ENCODE data around the gene NFATC2.

DNA sequence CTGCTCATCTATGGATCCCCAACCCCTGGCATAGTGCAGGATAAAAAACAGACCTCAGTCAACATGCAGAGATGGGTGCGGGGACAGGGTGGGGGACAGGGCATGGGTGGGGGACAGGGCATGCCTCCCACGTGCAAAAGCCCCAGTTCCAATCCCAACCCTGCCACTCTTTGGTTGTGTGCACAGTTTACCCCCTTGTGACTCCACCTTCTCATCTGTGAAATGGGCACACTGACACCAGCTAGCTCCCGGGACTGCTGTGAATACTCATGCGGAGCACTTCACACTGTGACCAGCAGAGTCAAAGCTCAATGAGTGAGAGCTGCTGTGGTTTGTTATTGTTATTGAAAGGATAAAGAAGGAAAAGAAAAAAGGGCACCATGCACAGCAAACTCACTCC, 69.3 kb downstream of the NFATC2 start:
- TF ChIP-seq, protein P1, sequence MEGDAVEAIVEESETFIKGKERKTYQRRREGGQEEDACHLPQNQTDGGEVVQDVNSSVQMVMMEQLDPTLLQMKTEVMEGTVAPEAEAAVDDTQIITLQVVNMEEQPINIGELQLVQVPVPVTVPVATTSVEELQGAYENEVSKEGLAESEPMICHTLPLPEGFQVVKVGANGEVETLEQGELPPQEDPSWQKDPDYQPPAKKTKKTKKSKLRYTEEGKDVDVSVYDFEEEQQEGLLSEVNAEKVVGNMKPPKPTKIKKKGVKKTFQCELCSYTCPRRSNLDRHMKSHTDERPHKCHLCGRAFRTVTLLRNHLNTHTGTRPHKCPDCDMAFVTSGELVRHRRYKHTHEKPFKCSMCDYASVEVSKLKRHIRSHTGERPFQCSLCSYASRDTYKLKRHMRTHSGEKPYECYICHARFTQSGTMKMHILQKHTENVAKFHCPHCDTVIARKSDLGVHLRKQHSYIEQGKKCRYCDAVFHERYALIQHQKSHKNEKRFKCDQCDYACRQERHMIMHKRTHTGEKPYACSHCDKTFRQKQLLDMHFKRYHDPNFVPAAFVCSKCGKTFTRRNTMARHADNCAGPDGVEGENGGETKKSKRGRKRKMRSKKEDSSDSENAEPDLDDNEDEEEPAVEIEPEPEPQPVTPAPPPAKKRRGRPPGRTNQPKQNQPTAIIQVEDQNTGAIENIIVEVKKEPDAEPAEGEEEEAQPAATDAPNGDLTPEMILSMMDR (conservative IDR thresholded peaks at IDR 0.05), result no peak
- TF ChIP-seq EZH2 (IDR thresholded peaks at IDR 0.05; ENCODE audit: low read depth), result no peak

Data from PC-9 (cell line).